Neural cell (in vitro differentiated cells): ENCODE measurements around the gene EPB41L2.

Experiments
- CTCF ChIP-seq: fragments of 450-650 bp; IDR thresholded peaks from 2 replicates; pipeline ENCODE4 v1.5.1; 2014; ENCODE audit warnings: antibody characterized with exemption, mild to moderate bottlenecking, moderate library complexity; ENCODE audit not compliant: poor library complexity, severe bottlenecking
- EP300 ChIP-seq: fragments of 450-650 bp; conservative IDR thresholded peaks from 2 replicates; pipeline ENCODE4 v1.6.1; 2014; ENCODE audit warnings: antibody characterized with exemption, mild to moderate bottlenecking, moderate library complexity; ENCODE audit not compliant: poor library complexity, severe bottlenecking
- EZH2 ChIP-seq: fragments of 200-600, 300-800 bp; shearing (Covaris generic), sonication (generic); IDR thresholded peaks from 2 replicates; pipeline ENCODE4 v1.6.1; 2014; ENCODE audit warnings: antibody characterized with exemption, low read length, borderline replicate concordance, mild to moderate bottlenecking; ENCODE audit not compliant: insufficient read depth, poor library complexity, severe bottlenecking
- POLR2AphosphoS5 ChIP-seq: IDR thresholded peaks from 2 replicates; pipeline ENCODE4 v1.6.1; 2012
- REST ChIP-seq: IDR thresholded peaks from 2 replicates; pipeline ENCODE4 v1.6.1; 2012; ENCODE audit warnings: borderline replicate concordance
- SMC3 ChIP-seq: fragments of 450-650 bp; conservative IDR thresholded peaks from 2 replicates; pipeline ENCODE4 v1.6.1; 2014; ENCODE audit warnings: antibody characterized with exemption, mild to moderate bottlenecking, moderate library complexity; ENCODE audit not compliant: poor library complexity

GRCh38 chr6:131103901-131104300, 40.9 kb upstream of the EPB41L2 start:
- TF ChIP-seq POLR2AphosphoS5 (no peak), CTCF (no peak), EZH2 (no peak), REST (no peak), EP300 (no peak), SMC3 (no peak)
